Spinal cord (tissue), 10 donors: Measurements from ENCODE around the gene CD79B. TPM values are rescaled to one million over a fixed set of nuclear protein-coding genes. Genes with fewer than 3 reads are reported as not detected.

ENCODE experiments used
- DNase-seq, 6 donors: peaks; one replicate each; pipeline versions ENCODE4 v3.0.0 to v3.0.0-alpha.2; 2013 to 2015; ENCODE audit warnings: low spot score in 6 of 6, low read depth in 4 of 6
- H3K27ac ChIP-seq: one replicate; pipeline ENCODE4 v1.5.1; 2013; ENCODE audit warnings: low read depth, low read length, control low read depth
- H3K27me3 ChIP-seq: one replicate; pipeline ENCODE4 v1.6.1; 2013; ENCODE audit warnings: low read length; ENCODE audit not compliant: control insufficient read depth, insufficient read depth
- H3K36me3 ChIP-seq: one replicate; pipeline ENCODE4 v1.6.1; 2013; ENCODE audit warnings: low read length; ENCODE audit not compliant: control insufficient read depth, insufficient read depth
- H3K4me1 ChIP-seq: one replicate; pipeline ENCODE4 v1.6.1; 2013; ENCODE audit warnings: low read length; ENCODE audit not compliant: control insufficient read depth, insufficient read depth
- H3K4me3 ChIP-seq: one replicate; pipeline ENCODE4 v1.5.1; 2013; ENCODE audit warnings: low read depth, low read length, control low read depth
- H3K9me3 ChIP-seq: one replicate; pipeline ENCODE4 v1.6.1; 2013; ENCODE audit warnings: low read length; ENCODE audit not compliant: control insufficient read depth, insufficient read depth
- WGBS: methylation state at CpG from one replicate; pipeline ENCODE4 v1.1.5; 2013; ENCODE audit warnings: missing lambda C conversion rate; ENCODE audit not compliant: insufficient coverage; 5-methylcytosine and 5-hydroxymethylcytosine counted together
- polyA plus RNA-seq, 2 donors: library from polyadenylated mRNA; unstranded; fragments of 120-200 nt; gene quantifications; one replicate each; pipeline ENCODE4 v1.2.1, GENCODE V29; 2013; ENCODE audit not compliant: insufficient read length in 2 of 2
- total RNA-seq, 2 donors: library from RNA; depleted of rRNA in 1 of 2; stranded (reverse); fragments of 120-200 nt in 1 of 2; fragments of >200 nt in 1 of 2; gene quantifications; one replicate each; pipeline versions ENCODE4 v1.2.3 to v1.2.4, GENCODE V29; 2013 to 2014
- donor health status: healthy.

Gene CD79B
- total and polyA plus RNA-seq, 4 donors, result 0.36 to 1.2 (median 0.73) TPM

GRCh38 chr17:63934183-63935112 is 2.3 kb upstream of the CD79B start:
- H3K4me1 ChIP-seq, result peaks cover 11% of the 10 kb centered on the region
- no peaks in the 10 kb centered on the region for H3K27me3 ChIP-seq
- 55% methylated on average over 11 of the region's 21 CpGs for WGBS
- no peaks in the 10 kb centered on the region for H3K36me3 ChIP-seq
- DNase-seq, result no peak
- H3K27ac ChIP-seq, result no peak overlapping the region
- H3K4me3 ChIP-seq, result no peak overlapping the region
- H3K9me3 ChIP-seq, result no peaks in the 10 kb centered on the region

GRCh38 chr17:63933598-63933997 is 1.5 kb upstream of the CD79B start:
- 94% methylated on average over 5 of the region's 8 CpGs for WGBS
- Histone ChIP-seq H3K9me3 (no peaks in the 10 kb centered on the region), H3K4me1 (peaks cover 11% of the 10 kb centered on the region), H3K36me3 (no peaks in the 10 kb centered on the region), H3K27ac (no peak overlapping the region), H3K4me3 (no peak overlapping the region), H3K27me3 (no peaks in the 10 kb centered on the region)
- no peak for DNase-seq

DNA sequence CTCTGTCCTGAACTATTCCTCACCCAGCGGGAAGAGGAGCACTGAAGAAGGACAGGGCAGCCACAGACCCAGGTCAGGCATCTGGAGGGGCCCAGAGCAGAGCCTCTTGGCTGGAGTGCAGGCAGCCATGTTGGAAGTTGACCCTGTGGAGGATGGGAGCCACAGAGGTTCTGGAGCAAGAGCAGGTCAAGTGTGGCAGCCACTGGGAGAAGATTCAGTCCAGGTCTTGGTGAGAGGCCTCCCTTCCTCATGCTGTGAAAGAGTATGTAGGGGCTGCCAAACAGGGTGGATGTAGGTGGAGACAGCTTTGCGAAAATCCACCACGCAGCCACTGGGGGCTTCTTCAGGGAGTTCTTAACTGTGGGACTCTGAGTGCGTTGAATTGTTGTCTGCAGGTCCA is 590 bp upstream of the CD79B start:
- H3K27ac ChIP-seq, result no peak overlapping the region
- H3K4me3 ChIP-seq, result no peak overlapping the region
- H3K36me3 ChIP-seq, result no peaks in the 10 kb centered on the region
- H3K4me1 ChIP-seq, result peaks cover 11% of the 10 kb centered on the region
- H3K9me3 ChIP-seq, result no peaks in the 10 kb centered on the region
- WGBS, result 88% methylated on average over 4 of the region's 4 CpGs
- DNase-seq, result no peak
- H3K27me3 ChIP-seq, result no peaks in the 10 kb centered on the region

- WGBS, result 81% methylated on average over 12 of the region's 16 CpGs
- DNase-seq, result no peak
- no peak overlapping the region for H3K4me3 ChIP-seq
- H3K36me3 ChIP-seq, result no peaks in the 10 kb centered on the region
- peaks cover 11% of the 10 kb centered on the region for H3K4me1 ChIP-seq
- H3K9me3 ChIP-seq, result no peaks in the 10 kb centered on the region
- no peaks in the 10 kb centered on the region for H3K27me3 ChIP-seq
- no peak overlapping the region for H3K27ac ChIP-seq
These were observed 1.1 kb downstream of the CD79B start for GRCh38 chr17:63930951-63931575.

DNA sequence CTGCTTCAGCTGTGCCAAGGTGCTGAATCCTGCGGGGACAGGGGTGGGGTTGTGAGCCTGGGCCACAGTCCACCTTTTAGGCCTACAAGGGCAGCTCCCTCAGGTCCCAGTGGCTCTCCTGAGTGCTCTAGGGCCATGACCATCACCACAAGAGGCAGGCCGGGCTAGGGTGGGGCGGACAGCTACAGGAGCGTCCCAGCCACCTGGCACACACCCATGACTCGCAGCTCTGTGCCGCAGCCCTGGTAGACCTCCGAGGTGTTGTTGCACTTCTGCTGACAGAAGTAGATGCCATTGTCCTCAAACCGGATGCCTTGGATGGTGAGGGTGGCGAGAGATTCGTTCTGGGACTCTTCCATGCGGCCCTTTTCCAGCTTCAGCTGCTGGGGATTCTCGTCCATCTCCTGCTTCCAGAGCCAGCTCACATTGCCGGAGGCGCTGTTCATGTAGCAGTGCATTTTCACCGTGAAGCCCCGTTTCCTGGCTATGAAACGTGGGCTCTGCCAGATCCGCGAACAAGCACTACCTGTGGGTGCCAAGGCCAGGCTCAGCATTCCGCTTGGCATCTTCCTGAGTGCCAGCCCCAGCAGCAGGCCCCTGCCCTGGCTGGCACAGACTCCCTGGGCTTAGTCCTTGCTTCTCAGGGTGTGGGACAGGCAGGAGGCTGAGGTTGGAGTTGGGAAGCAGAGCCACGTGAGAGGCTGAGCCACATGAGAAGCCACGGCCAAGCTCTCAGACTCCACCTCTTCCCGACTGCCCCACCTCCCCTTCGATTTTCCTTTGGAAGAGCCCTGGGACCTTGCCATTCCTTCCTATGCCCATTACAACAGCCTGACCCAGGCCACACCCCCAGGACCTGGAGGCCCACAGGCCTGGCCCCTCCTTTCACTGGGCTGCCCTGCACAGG is 2.0 kb downstream of the CD79B start:
- Histone ChIP-seq H3K27me3 (no peaks in the 10 kb centered on the region), H3K36me3 (no peaks in the 10 kb centered on the region), H3K4me3 (no peak overlapping the region), H3K27ac (no peak overlapping the region), H3K4me1 (peaks cover 11% of the 10 kb centered on the region), H3K9me3 (no peaks in the 10 kb centered on the region)
- DNase-seq, result peak in 2 of 6 donors; percentile 12 to 37
- 84% methylated on average over 23 of the region's 24 CpGs for WGBS

DNA sequence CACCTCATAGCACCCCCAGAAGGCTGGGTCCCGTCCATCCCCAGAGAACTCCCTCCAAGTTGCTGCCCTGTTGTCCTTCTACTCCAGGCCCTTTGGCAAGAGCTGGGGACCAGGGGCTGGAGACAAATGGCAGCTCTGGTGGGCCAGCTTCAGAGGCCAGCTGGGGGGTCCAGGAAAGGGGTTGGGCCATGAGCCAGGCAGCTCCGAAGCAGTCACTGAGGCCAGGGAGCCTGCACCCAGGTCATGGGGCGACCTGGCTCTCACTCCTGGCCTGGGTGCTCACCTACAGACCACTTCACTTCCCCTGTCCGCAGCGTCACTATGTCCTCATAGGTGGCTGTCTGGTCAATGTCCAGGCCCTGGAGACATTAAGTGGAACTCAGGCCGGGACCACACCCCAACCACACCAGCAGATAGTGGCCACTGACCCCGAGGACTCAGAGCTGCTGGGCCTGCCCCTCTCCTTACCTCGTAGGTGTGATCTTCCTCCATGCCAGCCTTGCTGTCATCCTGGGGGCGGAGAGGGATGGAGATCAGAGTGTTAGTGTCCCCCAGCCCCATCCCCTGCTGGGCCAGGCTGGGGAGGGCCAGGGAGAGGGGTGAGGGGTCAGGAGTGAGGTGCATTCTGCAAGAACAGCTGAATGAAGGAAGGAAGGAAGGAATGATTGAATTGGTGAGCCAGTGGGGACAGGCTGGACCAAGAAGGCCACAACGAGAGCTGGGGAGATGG is 3.0 kb downstream of the CD79B start:
- Histone ChIP-seq H3K4me3 (no peak overlapping the region), H3K4me1 (peaks cover 7% of the 10 kb centered on the region)
- WGBS, result 92% methylated on average over 8 of the region's 10 CpGs

GRCh38 chr17:63928172-63928666 is 3.9 kb downstream of the CD79B start:
- WGBS, result 91% methylated on average over 6 of the region's 10 CpGs
- peaks cover 2% of the 10 kb centered on the region for H3K4me1 ChIP-seq

More for the DNA sequence above, 3.0 kb downstream of the CD79B start:
- no peaks in the 10 kb centered on the region for H3K36me3 ChIP-seq
- no peaks in the 10 kb centered on the region for H3K27me3 ChIP-seq
- DNase-seq, result no peak
- H3K9me3 ChIP-seq, result no peaks in the 10 kb centered on the region
- no peak overlapping the region for H3K27ac ChIP-seq

DNA sequence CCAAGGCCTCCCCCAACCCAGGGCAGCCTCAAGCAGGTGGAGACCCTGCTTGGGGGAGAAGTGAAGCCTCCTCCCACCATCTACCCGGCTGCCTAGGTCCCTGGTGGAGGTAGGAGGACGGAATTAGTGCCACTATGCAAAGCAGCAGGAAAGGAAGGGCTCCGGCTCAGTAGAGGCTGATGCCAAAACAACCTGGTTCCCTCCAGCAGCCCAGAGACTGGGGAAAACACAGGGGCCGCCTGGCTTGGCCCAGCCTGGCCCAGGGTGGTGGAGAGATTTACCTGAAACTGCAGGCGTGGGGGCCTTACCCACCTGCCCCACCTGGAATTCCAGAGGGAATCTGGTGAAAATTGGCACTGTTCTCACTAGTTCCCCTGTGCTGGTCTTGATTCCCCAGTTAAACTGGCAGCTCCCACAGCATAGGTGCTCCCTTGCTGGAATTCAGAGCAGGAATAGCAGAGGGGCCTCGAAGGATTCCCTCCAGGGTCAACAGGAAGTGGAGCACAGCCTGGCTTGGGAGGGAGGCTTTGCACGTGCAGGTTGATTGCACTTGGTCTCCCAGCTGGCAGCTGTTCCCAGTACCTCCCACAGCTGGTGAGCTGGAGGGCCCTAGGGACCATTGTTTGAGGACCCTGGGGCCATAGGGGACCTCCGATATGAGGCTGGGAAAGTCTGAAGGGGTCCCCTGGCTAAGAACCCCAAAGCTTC is 4.5 kb downstream of the CD79B start:
- peaks cover 2% of the 10 kb centered on the region for H3K4me1 ChIP-seq
- no peaks in the 10 kb centered on the region for H3K27me3 ChIP-seq
- no peak overlapping the region for H3K27ac ChIP-seq
- no peaks in the 10 kb centered on the region for H3K9me3 ChIP-seq
- 69% methylated on average over 6 of the region's 8 CpGs for WGBS
- H3K36me3 ChIP-seq, result no peaks in the 10 kb centered on the region
- DNase-seq, result no peak
- H3K4me3 ChIP-seq, result no peak overlapping the region

More at GRCh38 chr17:63928172-63928666, 3.9 kb downstream of the CD79B start:
- no peaks in the 10 kb centered on the region for H3K9me3 ChIP-seq
- H3K4me3 ChIP-seq, result no peak overlapping the region
- no peak overlapping the region for H3K27ac ChIP-seq
- DNase-seq, result no peak
- H3K36me3 ChIP-seq, result no peaks in the 10 kb centered on the region
- H3K27me3 ChIP-seq, result no peaks in the 10 kb centered on the region
